ENCODE measurements around the gene FAM3A.

FAM3A gene

GRCh38 chrX:154509455-154509854 lies 6.6 kb downstream of the FAM3A start:
- POLR2A ChIA-PET (ENCODE audit: low non-redundant PET) = no interaction called here
- H3K27ac ChIP-seq = no peak overlapping the region
- no peak for DNase-seq (ENCODE audit: low spot score)
- CTCF ChIA-PET = no interaction called here
- no peak for TF ChIP-seq CTCF (conservative IDR thresholded peaks at IDR 0.05; ENCODE audit: low read depth)

GRCh38 chrX:154508384-154508745 lies 7.7 kb downstream of the FAM3A start:
- no peak for DNase-seq (ENCODE audit: low spot score)
- no peak for TF ChIP-seq CTCF (conservative IDR thresholded peaks at IDR 0.05; ENCODE audit: low read depth)
- CTCF ChIA-PET = no interaction called here
- no peak overlapping the region for H3K27ac ChIP-seq
- POLR2A ChIA-PET (ENCODE audit: low non-redundant PET) = no interaction called here

- ChIA-PET POLR2A (ENCODE audit: low non-redundant PET) (no interaction called here), CTCF (no interaction called here)
- TF ChIP-seq CTCF (conservative IDR thresholded peaks at IDR 0.05; ENCODE audit: low read depth) = no peak
- H3K27ac ChIP-seq = no peak overlapping the region
- DNase-seq (ENCODE audit: low spot score) = no peak
These were observed 8.2 kb downstream of the FAM3A start for GRCh38 chrX:154507673-154508383.

GRCh38 chrX:154506483-154507332 lies 9.3 kb downstream of the FAM3A start:
- TF ChIP-seq CTCF (conservative IDR thresholded peaks at IDR 0.05; ENCODE audit: low read depth) = no peak
- ChIA-PET CTCF (interaction anchor here (0.6 kb wide), 1 partner anchor 605 kb away, joined by 3 read pairs; no protein-coding TSS in a partner anchor), POLR2A (ENCODE audit: low non-redundant PET) (no interaction called here)
- no peak for DNase-seq (ENCODE audit: low spot score)
- H3K27ac ChIP-seq = peak overlapping the region; percentile 73

- no peak for DNase-seq (ENCODE audit: low spot score)
- CTCF ChIA-PET = no interaction called here
- POLR2A ChIA-PET (ENCODE audit: low non-redundant PET) = no interaction called here
- TF ChIP-seq CTCF (conservative IDR thresholded peaks at IDR 0.05; ENCODE audit: low read depth) = no peak
- H3K27ac ChIP-seq = peak overlapping the region; percentile 73
These were observed 10.3 kb downstream of the FAM3A start for GRCh38 chrX:154505734-154506133.

- CTCF ChIA-PET = no interaction called here
- DNase-seq (ENCODE audit: low spot score) = no peak
- POLR2A ChIA-PET (ENCODE audit: low non-redundant PET) = no interaction called here
- no peak overlapping the region for H3K27ac ChIP-seq
- no peak for TF ChIP-seq CTCF (conservative IDR thresholded peaks at IDR 0.05; ENCODE audit: low read depth)
These were observed 13.0 kb downstream of the FAM3A start for GRCh38 chrX:154502989-154503388.
